DOHH2 (cell line): ENCODE data around the gene RHCG.

Experiments
- EZH2phosphoT487 ChIP-seq: fragments of 200-600 bp; sonication (generic); IDR thresholded peaks from 2 replicates; pipeline ENCODE4 v1.6.1; 2017; ENCODE audit warnings: borderline replicate concordance, mild to moderate bottlenecking, antibody characterized with exemption, low read length, moderate library complexity, mixed read lengths
- TF ChIP-seq, protein P1 (sequence below): fragments of 200-600 bp; sonication (generic); IDR thresholded peaks from one replicate; pipeline ENCODE4 v1.5.1; 2014; ENCODE audit warnings: antibody characterized with exemption, mild to moderate bottlenecking, low read depth, low read length; ENCODE audit not compliant: poor library complexity, severe bottlenecking

DNA sequence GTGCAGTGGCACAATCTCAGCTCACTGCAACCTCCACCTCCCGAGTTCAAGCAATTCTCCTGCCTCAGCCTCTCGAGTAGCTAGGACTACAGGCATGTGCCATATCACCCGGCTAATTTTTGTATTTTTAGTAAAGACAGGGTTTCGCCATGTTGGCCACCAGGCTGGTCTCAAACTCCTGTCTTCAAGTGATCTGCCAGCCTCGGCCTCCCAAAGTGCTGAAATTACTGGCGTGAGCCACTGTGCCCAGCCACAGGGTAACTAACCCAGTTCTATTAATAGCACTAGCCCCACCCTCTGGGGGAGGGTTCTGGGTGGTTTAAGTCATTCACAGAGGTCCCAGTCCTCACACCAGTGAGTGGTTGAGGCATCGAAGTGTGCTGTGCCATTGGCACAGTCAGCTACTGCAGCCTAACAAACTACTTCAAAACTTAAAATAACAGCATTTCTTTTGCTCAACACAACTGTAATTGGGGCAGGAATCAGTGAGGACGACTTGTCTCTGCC is 44.0 kb downstream of the RHCG start:
- TF ChIP-seq, protein P1, sequence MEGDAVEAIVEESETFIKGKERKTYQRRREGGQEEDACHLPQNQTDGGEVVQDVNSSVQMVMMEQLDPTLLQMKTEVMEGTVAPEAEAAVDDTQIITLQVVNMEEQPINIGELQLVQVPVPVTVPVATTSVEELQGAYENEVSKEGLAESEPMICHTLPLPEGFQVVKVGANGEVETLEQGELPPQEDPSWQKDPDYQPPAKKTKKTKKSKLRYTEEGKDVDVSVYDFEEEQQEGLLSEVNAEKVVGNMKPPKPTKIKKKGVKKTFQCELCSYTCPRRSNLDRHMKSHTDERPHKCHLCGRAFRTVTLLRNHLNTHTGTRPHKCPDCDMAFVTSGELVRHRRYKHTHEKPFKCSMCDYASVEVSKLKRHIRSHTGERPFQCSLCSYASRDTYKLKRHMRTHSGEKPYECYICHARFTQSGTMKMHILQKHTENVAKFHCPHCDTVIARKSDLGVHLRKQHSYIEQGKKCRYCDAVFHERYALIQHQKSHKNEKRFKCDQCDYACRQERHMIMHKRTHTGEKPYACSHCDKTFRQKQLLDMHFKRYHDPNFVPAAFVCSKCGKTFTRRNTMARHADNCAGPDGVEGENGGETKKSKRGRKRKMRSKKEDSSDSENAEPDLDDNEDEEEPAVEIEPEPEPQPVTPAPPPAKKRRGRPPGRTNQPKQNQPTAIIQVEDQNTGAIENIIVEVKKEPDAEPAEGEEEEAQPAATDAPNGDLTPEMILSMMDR, result no peak
- TF ChIP-seq EZH2phosphoT487, result no peak
